ENCODE data around the gene UPF1. TPM values are rescaled to one million over a fixed set of nuclear protein-coding genes. Genes with fewer than 3 reads are reported as not detected.

Gene UPF1
- total RNA-seq, 6 donors from 2014 or later, result 68.9 to 157 (median 86.3) TPM

DNA sequence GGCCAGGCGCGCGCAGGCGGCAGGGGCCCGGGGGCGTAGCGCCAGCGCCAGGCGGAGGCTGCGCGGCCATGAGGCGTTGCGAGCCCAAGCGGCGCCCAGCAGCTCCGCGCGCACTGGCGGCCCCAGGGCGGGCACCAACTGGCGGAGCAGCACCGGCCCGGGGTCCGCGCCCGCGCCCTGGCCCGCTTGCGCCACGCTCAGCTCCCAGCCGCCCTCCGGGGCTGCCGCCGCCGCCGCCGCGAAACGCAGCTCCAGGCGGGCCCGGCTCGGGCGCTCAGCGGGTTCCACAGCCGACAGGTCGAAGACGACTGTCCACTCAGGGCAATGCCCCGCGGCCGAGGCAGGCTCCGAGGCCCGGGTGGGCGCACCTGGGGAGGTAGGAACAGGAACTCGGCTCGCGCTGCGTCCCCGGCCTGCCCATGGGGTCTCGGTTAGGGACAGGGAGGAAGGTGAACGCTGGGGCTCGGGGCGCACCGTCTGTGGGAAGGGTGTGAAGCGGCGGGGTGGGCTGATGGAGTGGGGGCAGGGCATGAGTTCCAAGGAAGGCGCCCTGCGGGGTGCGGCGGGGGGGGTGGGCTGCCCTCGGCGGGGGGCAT lies 37.4 kb downstream of the UPF1 start:
- TF ChIP-seq, protein P1, sequence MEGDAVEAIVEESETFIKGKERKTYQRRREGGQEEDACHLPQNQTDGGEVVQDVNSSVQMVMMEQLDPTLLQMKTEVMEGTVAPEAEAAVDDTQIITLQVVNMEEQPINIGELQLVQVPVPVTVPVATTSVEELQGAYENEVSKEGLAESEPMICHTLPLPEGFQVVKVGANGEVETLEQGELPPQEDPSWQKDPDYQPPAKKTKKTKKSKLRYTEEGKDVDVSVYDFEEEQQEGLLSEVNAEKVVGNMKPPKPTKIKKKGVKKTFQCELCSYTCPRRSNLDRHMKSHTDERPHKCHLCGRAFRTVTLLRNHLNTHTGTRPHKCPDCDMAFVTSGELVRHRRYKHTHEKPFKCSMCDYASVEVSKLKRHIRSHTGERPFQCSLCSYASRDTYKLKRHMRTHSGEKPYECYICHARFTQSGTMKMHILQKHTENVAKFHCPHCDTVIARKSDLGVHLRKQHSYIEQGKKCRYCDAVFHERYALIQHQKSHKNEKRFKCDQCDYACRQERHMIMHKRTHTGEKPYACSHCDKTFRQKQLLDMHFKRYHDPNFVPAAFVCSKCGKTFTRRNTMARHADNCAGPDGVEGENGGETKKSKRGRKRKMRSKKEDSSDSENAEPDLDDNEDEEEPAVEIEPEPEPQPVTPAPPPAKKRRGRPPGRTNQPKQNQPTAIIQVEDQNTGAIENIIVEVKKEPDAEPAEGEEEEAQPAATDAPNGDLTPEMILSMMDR (IDR thresholded peaks at IDR 0.05), result no peak
- TF ChIP-seq EP300 (IDR thresholded peaks at IDR 0.05), result no peak
- TF ChIP-seq POLR2AphosphoS5 (IDR thresholded peaks at IDR 0.05), result no peak
- no peak for TF ChIP-seq POLR2A (IDR thresholded peaks at IDR 0.05)
- H3K4me3 ChIP-seq, result no peak overlapping the region
- ATAC-seq (ENCODE audit: low FRiP score in 2 of 2) (no peak), DNase-seq (peak in 1 of 2 donors; percentile 84)
- 29 to 35% methylated on average over 21 of the region's 71 CpGs for WGBS, 2 donors
- peaks cover 16 to 44% (median 40%) of the 10 kb centered on the region in 4 donors for H3K36me3 ChIP-seq
- peaks cover 0 to 14% (median 0%) of the 10 kb centered on the region in 4 donors for H3K27me3 ChIP-seq
- H3K4me1 ChIP-seq, result peaks cover 15 to 37% (median 18%) of the 10 kb centered on the region in 4 donors
- no peaks in the 10 kb centered on the region for H3K9me3 ChIP-seq
- no peak overlapping the region for H3K27ac ChIP-seq

GRCh38 chr19:18869781-18870530 lies 38.2 kb downstream of the UPF1 start:
- TF ChIP-seq, protein P1 (IDR thresholded peaks at IDR 0.05), result no peak
- TF ChIP-seq POLR2A (IDR thresholded peaks at IDR 0.05) (no peak), POLR2AphosphoS5 (IDR thresholded peaks at IDR 0.05) (no peak), EP300 (IDR thresholded peaks at IDR 0.05) (no peak)
- Histone ChIP-seq H3K4me3 (no peak overlapping the region), H3K36me3 (peaks cover 12 to 35% (median 33%) of the 10 kb centered on the region in 4 donors), H3K27me3 (peaks cover 0 to 14% (median 0%) of the 10 kb centered on the region in 4 donors), H3K4me1 (peaks cover 15 to 37% (median 18%) of the 10 kb centered on the region in 4 donors), H3K9me3 (no peaks in the 10 kb centered on the region), H3K27ac (no peak overlapping the region)
- DNase-seq, result peak in 1 of 2 donors; percentile 83
- 28 to 48% methylated on average over 5 to 40 of the region's 62 CpGs for WGBS, 2 donors
- ATAC-seq (ENCODE audit: low FRiP score in 2 of 2), result no peak

DNA sequence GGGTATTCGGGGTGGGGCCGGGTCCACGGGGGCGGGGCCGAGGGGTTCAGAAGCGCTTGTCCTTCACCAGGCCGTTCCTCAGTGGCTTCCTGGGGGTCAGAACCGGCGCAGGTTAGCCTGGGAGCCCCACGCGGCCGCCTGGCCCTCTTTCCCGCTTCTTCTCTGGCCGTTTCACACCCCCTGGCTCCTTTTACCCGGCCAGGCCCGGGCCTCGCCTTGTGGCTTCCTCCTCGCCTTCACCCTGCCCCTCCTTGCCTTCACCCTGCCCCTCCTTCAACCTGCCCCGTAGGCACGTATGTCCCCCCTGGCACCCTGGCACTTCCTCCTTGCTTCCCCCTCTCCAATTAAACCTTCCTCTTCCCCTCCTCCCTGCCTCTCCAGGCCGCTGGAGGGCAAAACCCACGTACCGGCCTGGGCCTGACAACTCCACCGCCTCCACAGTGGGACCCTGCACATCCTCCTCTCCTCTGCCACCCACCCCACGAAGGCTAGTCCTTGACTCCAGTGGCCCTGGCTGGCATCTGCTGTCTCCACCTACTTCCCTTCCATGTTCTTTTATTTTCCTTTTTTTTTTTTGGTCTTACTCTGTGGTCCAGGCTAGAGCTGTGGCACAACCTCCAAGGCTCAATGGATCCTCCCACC lies 38.9 kb downstream of the UPF1 start:
- Histone ChIP-seq H3K27me3 (peaks cover 0 to 14% (median 0%) of the 10 kb centered on the region in 4 donors), H3K4me1 (peaks cover 15 to 37% (median 18%) of the 10 kb centered on the region in 4 donors), H3K27ac (no peak overlapping the region), H3K36me3 (peaks cover 5 to 28% (median 26%) of the 10 kb centered on the region in 4 donors), H3K9me3 (no peaks in the 10 kb centered on the region), H3K4me3 (no peak overlapping the region)
- ATAC-seq (ENCODE audit: low FRiP score in 2 of 2) (no peak), DNase-seq (peak in 1 of 2 donors; percentile 78)
- WGBS, 2 donors, result 26 to 40% methylated on average over 18 to 25 of the region's 25 CpGs
- TF ChIP-seq EP300 (IDR thresholded peaks at IDR 0.05), result no peak
- no peak for TF ChIP-seq POLR2AphosphoS5 (IDR thresholded peaks at IDR 0.05)
- TF ChIP-seq POLR2A (IDR thresholded peaks at IDR 0.05), result no peak
- TF ChIP-seq, protein P1 (IDR thresholded peaks at IDR 0.05), result no peak

DNA sequence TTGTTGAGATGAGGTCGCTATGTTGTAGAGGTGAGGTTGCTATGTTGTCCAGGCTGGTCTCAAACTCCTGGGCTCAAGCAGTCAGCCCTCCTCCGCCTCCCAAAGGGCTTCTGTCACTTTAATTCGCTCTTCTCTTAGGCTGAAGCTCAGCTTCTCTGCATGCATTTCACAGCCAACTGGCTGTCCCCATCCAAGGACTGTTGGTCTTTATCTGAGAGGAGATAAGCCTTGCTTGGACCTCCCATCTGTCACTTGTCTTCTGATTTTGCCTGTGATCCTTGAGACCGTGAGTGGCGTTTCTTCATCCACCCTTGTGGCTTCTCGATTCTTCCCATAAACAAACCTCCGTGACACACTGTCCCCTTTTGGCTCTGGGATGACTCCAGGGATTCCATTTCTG lies 39.8 kb downstream of the UPF1 start:
- DNase-seq, result no peak
- H3K9me3 ChIP-seq, result no peaks in the 10 kb centered on the region
- H3K4me3 ChIP-seq, result no peak overlapping the region
- WGBS, 2 donors, result 88 to 94% methylated on average over 7 of the region's 7 CpGs
- ATAC-seq (ENCODE audit: low FRiP score in 2 of 2), result no peak
- TF ChIP-seq EP300 (IDR thresholded peaks at IDR 0.05), result no peak
- TF ChIP-seq, protein P1 (IDR thresholded peaks at IDR 0.05), result no peak
- no peak for TF ChIP-seq POLR2AphosphoS5 (IDR thresholded peaks at IDR 0.05)
- no peak for TF ChIP-seq POLR2A (IDR thresholded peaks at IDR 0.05)
- H3K4me1 ChIP-seq, result peaks cover 13 to 34% (median 18%) of the 10 kb centered on the region in 4 donors
- H3K36me3 ChIP-seq, result peaks cover 0 to 20% (median 18%) of the 10 kb centered on the region in 4 donors
- H3K27ac ChIP-seq, result no peak overlapping the region
- peaks cover 0 to 14% (median 0%) of the 10 kb centered on the region in 4 donors for H3K27me3 ChIP-seq

All from upper lobe of left lung (tissue), 6 donors.